NCI-H226 (cell line): Measurements from ENCODE around the gene UBE2F.
"Not testable (repeated sequence)": the region's sequence is repeated elsewhere in the genome, so short reads cannot be mapped to it uniquely, and the experiment has no call there.

Experiments used
- DNase-seq: peaks from one replicate; pipeline ENCODE4 v3.0.0-alpha.2; 2015

Gene UBE2F

DNA sequence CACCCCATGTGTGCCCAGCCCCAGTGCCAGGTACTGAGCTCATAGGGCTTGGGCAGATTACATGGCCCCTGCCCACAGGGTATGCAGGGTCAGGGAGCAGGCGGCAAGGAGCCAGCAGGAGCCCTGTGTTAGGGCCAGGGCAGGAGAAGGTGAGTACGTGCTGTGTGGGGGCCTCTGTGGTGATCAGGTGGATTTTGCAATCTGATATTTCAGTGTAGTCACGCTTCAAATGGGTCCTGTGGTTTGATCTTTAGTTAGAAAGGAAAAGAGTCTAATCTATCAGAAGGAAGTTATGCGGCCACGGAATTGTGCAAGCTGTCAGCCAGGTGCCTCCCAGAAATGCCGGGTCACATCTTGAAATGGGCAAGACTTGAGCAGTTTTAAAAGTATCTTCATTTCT, 13.9 kb downstream of the UBE2F start:
- peak; percentile 64 for DNase-seq

DNA sequence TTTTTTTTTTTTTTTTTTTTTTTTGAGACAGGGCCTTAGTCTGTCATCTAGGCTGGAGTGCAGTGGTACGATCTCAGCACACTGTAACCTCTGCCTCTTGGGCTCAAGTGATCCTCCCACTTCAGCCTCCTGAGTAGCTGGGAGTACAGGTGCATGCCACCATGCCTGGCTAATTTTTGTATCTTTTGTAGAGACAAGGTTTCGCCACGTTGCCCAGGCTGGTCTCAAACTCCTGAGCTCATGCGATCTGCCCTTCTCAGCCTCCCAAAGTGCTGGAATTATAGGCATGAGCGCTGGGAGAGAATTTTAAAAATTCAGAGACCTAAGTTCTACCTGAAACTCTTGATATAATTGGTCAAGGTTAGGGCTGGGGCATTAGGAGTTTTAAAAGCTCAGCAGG, 14.8 kb downstream of the UBE2F start:
- not testable (repeated sequence) for DNase-seq

DNA sequence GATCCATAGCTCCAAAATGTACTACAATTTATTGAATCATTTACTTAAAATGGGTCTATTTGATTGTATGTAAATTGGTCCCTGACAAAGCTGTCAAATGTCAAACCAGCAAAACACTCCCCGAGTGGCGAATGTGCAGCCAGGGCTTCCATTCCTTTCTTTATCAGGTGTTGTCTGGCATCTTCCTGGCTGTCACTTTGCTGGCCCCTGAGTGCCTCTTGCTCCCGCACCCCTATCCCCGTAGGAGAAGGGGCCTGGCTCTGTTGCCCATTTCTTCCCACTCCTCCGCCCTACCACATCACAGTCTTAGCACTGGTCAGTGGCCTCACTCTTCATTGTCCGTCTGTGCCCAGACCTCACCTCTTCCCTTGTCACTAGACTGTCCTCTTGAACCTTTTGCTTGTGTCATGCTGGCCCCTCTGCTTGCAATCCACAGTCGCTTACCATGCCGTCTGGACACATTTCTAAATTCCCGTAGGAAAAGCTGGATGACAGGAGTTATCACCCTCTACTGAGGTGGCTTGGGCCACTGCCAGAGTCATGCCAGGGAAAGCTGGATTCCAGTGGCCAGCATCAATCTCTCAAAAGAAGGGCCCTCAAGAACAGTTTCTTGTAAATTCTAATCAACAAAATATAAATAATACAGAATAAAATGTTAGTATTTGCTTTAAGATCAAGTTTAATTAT, 15.4 kb downstream of the UBE2F start:
- DNase-seq, result no peak

DNA sequence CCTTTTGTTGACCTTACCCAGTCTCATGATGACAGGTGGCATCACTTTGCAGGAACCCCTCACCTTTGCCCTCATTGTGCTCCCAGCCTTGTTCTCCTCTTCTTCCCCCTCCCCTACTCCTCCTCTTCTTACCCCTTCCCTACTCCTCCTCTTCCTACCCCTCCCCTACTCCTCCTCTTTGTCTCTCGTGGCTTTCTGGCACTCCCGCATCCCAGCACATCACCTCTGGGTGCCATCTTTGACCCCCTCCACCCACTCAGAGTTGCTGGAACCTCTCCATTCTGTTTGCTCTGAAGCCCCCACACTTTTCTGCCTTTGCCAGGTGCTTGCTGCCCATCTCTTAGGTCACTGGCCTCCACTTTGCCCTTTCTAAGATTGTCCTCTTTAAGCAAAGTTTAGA, 17.1 kb downstream of the UBE2F start:
- DNase-seq, result no peak

DNA sequence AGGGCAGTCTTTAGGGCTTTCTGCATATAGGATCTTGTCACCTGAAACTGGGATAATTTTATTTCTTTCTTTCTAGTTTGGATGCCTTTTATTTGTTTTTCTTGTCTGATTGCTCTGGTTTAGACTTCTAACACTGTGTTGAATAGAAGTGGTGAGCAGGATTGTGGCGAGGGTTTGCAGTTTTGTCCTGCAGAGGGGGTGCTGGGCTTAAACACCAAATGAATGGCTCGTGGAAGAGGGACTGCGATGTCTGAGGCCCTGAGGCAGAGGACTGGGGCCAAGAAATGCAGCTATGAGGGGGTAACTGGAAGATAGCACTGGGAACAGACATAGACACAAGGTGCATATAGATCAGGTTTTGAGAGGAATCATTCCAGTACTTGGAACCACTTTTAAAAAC, 20.5 kb downstream of the UBE2F start:
- no peak for DNase-seq

DNA sequence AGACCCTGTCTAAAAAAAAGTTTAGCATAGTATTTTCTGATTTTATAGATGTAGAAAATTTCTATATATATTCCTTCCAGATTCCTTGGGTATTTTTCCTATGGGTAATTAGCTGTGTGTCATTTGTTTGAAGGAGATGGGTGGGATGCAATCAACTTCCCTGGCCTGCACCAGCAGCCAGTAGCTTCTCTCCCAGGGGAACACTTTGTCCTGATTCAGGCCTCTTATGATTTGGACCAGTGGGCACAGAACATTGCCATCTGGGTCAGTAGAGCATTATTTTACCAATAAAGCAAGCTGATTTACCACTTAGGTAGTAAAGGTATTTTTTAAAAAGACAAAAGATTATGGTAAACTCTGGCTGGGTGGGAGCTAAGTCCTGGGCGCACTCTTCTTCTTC, 26.9 kb downstream of the UBE2F start:
- no peak for DNase-seq

DNA sequence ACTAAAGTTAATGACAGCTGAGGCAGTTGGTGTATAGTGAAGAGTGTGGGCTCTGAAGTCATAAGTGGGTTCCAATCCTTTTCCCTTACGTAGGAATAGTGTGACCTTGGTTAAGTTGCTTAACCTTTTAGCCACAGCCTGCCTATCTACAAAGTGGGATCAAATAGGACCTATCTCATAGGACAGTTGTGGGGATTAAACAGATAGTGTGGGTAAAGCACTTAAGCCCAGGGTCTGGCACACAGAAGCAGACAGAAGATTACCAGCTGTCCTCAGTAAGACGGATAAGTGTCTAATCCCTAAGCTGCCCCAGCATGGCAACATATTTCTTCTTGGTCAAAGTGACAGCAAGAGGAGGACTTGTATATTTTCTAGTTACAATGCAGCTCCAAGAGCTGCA, 28.2 kb downstream of the UBE2F start:
- no peak for DNase-seq

DNA sequence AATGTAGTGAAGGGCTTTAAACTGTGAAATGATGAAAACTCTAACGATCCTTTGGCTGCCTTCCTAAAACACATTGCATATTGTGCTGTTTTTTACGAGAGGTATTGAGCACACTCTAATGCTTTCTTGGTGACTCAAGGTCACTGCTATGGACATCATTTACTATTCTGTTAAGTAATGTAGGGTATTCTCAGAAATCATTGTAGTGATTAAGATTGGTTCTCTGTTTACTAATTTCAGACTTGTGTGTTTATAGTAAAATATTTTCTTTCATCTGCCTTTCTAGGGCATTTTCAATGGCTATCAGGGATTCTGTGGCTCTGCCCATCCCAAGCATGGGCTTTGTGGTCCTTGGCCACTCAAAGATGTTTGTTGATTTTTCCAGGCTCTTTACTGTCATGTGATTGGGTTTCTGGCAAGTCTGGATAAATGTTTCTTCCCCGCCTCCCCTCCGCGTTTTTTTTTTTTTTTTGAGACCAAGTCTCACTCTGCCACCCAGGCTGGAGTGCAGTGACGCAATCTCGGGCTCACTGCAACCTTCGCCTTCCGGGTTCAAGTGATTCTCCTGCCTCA, 29.3 kb downstream of the UBE2F start:
- peak; percentile 64 for DNase-seq

DNA sequence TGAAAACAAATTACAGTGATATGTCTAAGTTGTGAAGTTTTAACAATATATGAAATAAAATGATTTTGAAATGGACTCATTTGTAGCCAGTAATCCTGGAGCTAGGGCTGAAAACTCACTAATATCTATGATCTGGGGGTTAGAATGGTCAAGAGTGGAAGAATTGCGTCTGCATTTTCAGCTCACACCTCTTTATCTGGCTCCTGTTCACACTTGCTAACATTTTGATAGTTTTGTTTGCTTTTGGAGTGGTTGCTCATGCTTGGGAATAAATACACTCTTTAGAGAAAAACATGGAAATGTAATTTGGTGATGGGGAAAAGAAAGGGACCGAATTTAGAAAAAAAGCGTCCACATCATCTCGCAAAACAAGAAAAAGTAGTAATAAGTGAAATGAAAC, 30.7 kb downstream of the UBE2F start:
- no peak for DNase-seq

DNA sequence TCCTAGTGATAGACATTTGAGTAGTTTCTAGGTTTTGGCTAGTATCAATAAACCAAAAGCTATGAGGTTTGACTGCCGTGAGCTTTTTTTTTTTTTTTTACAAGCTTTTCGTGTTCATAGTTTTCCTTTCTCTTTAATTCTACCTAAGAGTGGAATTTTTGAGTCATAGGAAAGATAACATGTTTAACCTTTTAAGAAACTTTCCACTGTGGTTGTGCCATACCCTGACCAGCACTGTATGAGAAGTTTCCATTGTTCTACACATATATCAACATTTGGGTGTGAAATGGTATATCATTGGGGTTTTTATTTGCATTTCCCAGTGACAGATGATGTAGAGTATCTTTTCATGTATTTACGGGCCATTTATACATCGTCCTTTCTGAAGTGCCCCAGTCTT, 31.7 kb downstream of the UBE2F start:
- peak; percentile 79 for DNase-seq

DNA sequence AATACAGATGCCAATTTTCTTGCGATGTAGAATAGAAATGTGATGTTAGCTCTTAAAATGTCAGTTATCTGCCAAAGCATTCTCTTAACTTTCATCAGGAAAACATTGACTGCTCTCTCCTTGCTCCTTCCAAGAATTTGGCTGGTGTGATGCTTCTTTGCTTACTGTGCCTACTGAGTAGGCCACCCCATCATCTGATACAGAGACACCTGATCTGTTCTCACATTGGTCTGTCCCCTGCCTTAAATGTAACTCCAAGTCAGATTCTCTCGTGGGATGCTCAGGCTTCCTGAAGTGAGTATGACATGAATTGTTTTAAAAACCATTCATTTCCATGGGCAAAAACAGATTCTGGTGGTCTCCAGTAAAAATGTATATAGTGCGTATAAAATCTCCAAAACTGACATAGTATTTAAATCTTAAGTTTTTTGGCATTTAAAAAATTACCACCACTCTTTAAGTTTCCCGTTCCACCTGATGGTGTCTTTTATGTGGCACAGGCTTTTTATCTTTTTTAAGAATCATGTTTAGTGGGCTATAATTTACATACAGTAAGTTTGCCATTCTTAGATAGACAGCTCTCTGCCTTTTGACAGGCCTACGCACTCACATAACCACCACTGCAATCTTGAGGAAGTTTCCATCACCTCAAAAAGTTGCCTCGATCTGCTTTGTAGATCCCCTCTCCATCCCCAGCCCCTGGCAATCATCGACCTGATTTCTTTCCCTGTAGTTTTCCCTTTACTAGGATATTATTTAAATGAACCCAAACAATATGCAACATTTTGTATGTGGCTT, 36.6 kb downstream of the UBE2F start:
- DNase-seq, result no peak

DNA sequence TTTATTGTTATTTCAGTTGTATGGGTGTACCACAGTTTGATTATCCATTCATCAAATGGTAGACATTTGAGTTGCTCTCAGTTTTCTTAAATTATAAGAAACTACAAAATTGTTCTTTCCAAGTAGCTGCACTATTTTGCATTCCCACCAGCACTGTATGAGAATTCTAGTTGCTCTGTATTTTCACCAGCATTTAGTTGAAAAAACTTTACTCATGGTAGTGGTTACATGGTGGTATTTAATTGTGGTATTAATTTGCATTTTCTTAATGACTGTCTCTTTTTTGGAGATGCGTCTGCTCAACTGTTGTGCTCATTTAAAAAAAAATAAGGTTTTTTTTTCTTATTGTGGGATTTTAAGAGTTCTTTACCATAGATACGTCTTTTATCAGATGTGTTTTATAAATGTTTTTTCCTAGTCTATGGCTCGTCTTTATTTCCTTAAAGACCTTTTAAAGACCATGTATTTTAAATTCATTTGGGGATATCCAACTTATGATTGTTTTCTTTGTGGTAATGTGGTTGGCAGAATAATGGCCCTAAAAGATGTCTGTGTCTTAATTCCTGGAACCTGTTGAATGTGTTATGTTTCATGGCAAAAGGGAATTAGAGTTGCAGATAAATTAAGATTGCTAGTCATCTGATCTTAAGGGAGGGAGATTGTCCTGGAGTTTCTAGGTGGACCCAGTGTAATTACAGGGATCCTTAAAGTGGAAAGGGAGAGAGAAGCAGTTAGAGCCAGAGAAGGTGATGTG, 37.4 kb downstream of the UBE2F start:
- DNase-seq, result no peak

DNA sequence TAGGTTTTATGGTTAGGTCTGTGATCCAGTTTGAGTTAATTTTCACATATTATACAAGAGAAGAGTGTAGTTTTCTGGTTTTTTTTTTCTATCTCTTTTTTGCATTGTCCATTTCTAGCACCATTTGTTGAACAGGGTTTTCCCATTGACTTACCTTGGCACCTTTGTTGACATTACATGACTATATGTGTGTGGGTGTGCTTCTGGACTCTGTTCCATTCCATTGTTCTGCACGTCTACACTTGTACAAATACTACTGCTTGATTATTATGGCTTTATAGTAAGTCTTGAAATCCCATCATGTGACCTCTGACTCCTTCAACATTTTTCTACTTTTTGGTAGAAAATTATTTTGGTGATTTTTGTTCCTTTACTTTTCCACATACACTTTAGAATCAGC, 38.7 kb downstream of the UBE2F start:
- DNase-seq, result no peak

DNA sequence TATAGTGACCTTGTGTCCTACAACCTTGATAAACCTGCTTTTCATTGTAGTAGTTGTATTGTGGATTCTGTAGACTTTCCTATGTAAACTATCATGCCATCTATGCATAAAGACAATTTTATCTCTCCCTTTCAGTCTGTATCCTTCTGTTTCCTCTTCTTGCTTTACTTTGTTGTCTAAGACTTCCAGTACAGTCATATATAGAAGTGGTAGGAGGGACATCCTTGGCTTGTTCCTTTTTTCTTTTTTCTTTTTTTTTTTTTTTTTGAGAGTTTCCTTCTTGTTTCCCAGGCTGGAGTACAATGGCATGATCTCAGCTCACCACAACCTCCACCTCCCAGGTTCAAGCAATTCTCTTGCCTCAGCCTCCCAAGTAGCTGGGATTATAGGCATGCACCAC, 39.7 kb downstream of the UBE2F start:
- DNase-seq, result no peak

DNA sequence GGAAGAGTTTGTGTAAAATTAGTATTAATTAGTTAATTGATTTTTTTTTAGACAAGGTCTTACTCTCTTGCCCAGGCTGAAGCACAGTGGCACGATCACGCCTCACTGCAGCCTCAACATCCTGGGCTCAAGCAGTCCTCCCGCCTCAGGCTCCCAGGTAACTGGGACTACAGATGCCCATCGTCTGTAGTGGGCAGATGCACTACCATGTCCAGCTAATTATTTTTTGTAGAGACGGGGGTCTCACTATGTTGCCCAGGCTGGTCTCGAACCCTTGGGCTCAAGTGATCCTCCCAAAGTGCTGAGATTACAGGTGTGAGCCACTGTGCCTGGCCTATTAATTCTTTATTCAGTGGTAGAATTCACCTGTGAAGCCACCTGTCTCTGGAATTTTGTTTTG, 41.1 kb downstream of the UBE2F start:
- DNase-seq, result no peak

DNA sequence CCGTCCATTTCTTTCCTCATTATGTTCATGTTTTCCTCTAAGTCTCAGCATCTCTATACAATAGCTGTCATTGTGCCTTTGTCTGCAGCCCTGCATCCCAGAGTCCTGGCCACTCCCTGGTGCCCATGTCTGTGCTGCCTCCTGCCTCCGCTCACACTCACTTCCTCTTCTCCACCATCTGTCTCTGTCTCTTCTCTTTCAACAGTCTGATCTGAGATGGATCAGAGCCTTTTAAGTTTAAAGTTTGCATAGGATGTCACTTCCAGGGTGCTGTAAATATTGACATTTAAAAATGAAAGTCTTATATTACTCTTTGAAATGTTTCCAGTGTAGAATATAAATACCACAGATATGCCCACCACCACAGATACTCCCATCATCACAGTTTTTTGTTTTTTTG, 42.7 kb downstream of the UBE2F start:
- no peak for DNase-seq

DNA sequence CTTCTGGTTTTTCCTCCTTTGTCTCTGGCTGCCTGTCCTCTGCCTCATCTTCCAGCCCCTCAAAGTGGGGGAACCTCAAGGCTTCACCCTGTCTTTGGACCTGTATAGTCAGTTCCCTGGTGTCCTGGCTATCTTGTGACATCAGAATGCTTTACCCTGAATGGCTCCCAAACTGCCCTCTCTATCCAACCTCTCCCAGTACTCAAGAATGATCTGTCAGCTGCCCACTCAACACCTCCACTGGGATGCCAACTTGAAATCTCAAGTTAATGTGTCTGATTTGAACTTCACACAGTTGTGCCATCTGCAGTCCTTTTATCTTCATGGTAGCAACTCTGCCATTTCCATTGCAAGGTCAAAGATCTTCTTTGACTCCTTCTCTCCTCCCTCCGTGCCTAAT, 43.8 kb downstream of the UBE2F start:
- no peak for DNase-seq

DNA sequence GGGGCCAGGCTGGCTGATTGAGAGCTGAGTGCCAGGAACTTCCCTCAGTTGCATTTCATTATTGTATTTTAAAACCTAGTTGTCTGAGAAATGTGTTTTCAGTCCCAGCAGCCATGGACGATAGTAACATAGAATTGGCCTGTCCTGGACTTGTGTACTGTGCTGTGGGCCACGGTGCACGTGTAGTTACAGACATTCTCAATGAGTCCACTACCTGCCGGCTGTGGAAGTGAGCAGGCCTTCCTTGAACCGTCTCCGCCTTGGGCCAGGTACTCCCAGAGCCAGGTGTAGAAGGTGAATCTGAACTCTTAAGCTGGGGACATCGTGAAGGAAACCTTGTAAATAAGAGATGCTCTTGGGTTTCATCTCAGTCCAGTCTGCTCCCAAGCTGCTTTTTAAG, 47.0 kb downstream of the UBE2F start:
- no peak for DNase-seq

DNA sequence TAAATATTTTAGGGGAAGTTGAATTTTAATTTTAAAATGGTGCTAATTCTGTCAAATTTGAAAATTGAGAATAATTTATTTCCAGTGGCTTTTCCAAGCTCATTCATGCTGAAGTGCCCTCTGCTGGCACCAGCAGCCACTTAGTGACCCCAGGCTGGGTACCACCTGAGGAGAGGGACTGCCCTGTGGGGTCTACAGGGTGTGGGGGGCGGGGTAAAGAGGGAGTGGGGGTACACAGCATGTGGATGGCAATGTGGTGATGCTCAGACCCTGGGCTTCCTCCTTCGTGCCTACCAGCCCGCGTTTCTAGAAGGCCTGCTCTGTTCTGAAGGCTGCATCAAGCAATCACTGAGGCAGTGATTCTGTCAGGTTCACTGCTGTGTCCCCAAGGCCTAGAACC, 48.9 kb downstream of the UBE2F start:
- DNase-seq, result no peak

DNA sequence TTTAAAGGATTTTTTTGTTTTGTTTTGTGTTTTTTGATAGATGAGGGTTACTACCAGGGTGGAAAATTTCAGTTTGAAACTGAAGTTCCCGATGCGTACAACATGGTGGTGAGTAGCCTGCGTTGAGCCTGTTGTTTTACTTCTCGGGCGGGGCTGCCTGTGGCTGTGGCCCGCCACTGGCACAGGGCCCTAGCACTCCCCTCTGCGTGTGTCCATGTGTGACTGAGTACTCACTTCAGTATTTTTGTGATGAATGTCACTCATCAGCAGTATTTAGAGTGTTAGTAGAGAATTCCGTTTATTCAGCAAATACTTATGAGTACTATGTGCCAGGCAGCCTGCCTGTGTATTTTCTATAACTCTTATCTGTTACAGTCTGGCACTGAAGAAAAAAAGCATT, 49.7 kb downstream of the UBE2F start:
- no peak for DNase-seq

DNA sequence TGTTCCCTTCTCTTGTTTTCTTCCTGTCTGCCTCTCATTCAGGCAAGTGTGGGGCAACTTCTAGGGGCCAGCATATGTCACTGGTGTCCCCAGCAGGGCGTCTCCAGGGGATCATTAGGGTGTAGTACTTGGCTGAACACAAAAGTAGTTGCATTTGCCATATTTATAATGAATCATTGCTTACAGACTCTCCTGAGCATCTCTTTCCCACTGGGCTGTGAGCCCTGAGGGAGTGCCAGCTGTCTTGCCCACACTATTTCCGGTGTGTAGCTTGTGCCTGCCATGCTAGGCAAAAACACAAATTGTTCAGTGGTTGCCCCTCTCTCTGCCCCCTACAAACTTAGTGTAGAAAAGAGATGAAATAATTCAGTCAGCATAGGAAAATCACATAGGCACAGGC, 53.1 kb downstream of the UBE2F start:
- DNase-seq, result peak; percentile 16

DNA sequence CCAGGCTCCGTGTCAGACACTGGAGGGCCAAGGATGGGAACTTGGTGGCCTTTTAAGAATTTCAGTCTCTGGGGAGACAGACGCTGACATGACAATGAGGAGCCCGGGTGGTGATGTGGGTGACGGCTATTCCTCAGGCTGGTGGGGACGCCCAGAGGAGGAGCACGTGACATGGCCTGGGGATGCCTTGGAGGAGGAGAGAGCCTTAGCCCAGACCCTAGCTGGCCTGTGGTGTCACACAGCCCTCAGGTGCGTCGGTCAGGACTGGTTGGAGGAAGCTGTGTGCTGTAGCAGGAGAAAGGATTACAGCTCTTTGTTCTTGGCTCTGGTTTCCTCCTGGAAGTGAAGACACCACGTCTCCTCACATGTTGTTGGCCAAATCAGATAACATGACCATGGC, 54.0 kb downstream of the UBE2F start:
- DNase-seq, result no peak

DNA sequence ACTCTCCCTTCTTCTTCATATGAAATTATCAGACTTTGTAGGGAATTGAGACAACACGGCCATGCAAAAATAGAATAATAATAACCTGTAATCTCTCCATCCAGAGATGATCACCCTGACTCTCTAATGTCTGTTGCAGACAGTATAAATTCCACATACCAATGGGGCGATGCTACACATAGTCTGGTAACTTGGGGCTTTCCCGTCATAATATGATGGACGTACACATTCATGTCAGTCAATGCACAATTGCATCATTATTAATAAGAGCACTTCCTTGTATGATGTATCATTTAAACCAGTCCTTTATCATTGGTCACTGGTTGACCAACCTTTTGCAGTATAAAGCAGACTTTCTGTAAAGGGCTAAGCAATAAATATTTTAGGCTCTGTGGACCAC, 54.5 kb downstream of the UBE2F start:
- DNase-seq, result peak; percentile 73
